AG04449 (cell line): ENCODE measurements around the gene SCYGR4.

Experiments used
- CTCF ChIA-PET: fragments of 350-600 bp; formaldehyde crosslinking; extraction: SDS; loops from one replicate; lab custom pipeline; 2021; ENCODE audit warnings: antibody characterized with exemption; lab: Yijun Ruan, JAX
- POLR2A ChIA-PET: fragments of 400-600, 350-600 bp; formaldehyde crosslinking; extraction: SDS; loops from one replicate; lab custom pipeline; 2020; ENCODE audit warnings: antibody characterized with exemption, inconsistent platforms; lab: Yijun Ruan, JAX
- DNase-seq: peaks from one replicate; pipeline ENCODE4 v3.0.0-alpha.2; 2010; ENCODE audit warnings: low read depth, low spot score
- H3K4me3 ChIP-seq: 2 replicates; pipeline ENCODE4 v1.5.1; 2011; ENCODE audit warnings: low read depth, mild to moderate bottlenecking, control low read depth, low read length
- CTCF ChIP-seq: IDR thresholded peaks from one replicate; pipeline ENCODE4 v1.5.1; 2011; ENCODE audit warnings: mild to moderate bottlenecking, moderate library complexity, low read length, control low read depth, inconsistent platforms; ENCODE audit not compliant: insufficient read depth; ENCODE audit errors: missing control alignments

The SCYGR4 gene

GRCh38 chr2:227615906-227616305 is 1.4 kb upstream of the SCYGR4 start:
- H3K4me3 ChIP-seq = no peak overlapping the region
- ChIA-PET CTCF (no interaction called here), POLR2A (no interaction called here)
- no peak for TF ChIP-seq CTCF
- DNase-seq = no peak

GRCh38 chr2:227616631-227617030 is 667 bp upstream of the SCYGR4 start:
- CTCF ChIA-PET = no interaction called here
- POLR2A ChIA-PET = no interaction called here

GRCh38 chr2:227623226-227623625 is 5.9 kb downstream of the SCYGR4 start:
- POLR2A ChIA-PET = no interaction called here
- TF ChIP-seq CTCF = no peak
- CTCF ChIA-PET = no interaction called here
- no peak overlapping the region for H3K4me3 ChIP-seq
- DNase-seq = peak; percentile 41

More at GRCh38 chr2:227616631-227617030, 667 bp upstream of the SCYGR4 start:
- no peak for TF ChIP-seq CTCF
- DNase-seq = no peak
- no peak overlapping the region for H3K4me3 ChIP-seq

GRCh38 chr2:227625420-227625819 is 8.1 kb downstream of the SCYGR4 start:
- ChIA-PET CTCF (no interaction called here), POLR2A (no interaction called here)
- TF ChIP-seq CTCF = no peak
- no peak for DNase-seq
- H3K4me3 ChIP-seq = no peak overlapping the region

- CTCF ChIA-PET = no interaction called here
- no peak for DNase-seq
- POLR2A ChIA-PET = no interaction called here
- H3K4me3 ChIP-seq = no peak overlapping the region
- TF ChIP-seq CTCF = no peak
Observed at GRCh38 chr2:227626580-227627151, 9.4 kb downstream of the SCYGR4 start.

GRCh38 chr2:227627769-227628168 is 10.5 kb downstream of the SCYGR4 start:
- DNase-seq = no peak
- no peak for TF ChIP-seq CTCF
- CTCF ChIA-PET = interaction anchor here (0.7 kb wide), 1 partner anchor 11 kb away, joined by 3 read pairs; no protein-coding TSS in a partner anchor
- H3K4me3 ChIP-seq = no peak overlapping the region
- POLR2A ChIA-PET = no interaction called here
